HepG2 (cell line): Measurements from ENCODE around the gene PKP3. TPM values are rescaled to one million over a fixed set of nuclear protein-coding genes. Genes with fewer than 3 reads are reported as not detected.

Experiments
- AGO2 ChIP-seq: fragments of 200-400 bp; formaldehyde crosslinking; optimal IDR thresholded peaks from 2 replicates; pipeline ENCODE3; 2017; ENCODE audit warnings: mild to moderate bottlenecking, low read depth, low read length, moderate library complexity
- CREB1 ChIP-seq, 2 experiments: fragments of 450-650 bp in 1 of 2; IDR thresholded peaks; 2 replicates each; pipeline ENCODE4 v1.6.1; 2016 to 2017; ENCODE audit warnings: control low read depth in 1 of 2, mild to moderate bottlenecking in 1 of 2, missing compliant biosample characterization in 1 of 2, missing genetic modification characterization in 1 of 2
- FOXA3 ChIP-seq: IDR thresholded peaks from 2 replicates; pipeline ENCODE4 v1.6.1; 2016; ENCODE audit warnings: missing genetic modification reagents, missing compliant biosample characterization
- MBNL3 ChIP-seq: fragments of 250-450 bp; sonication (Bioruptor Pico); conservative IDR thresholded peaks from 2 replicates; pipeline ENCODE4 v1.8.0; 2022; ENCODE audit warnings: mild to moderate bottlenecking, inconsistent platforms
- MXI1 ChIP-seq: IDR thresholded peaks from 3 replicates; pipeline ENCODE4 v1.6.1; 2012; ENCODE audit warnings: low read depth, low read length, inconsistent platforms, borderline replicate concordance
- REST ChIP-seq, 2 experiments: IDR thresholded peaks; 2 replicates each; pipeline ENCODE4 v1.6.1; 2011 to 2012; ENCODE audit warnings: low read length in 2 of 2, borderline replicate concordance in 1 of 2, low read depth in 1 of 2, mild to moderate bottlenecking in 1 of 2, moderate library complexity in 1 of 2
- SALL1 ChIP-seq: sonication (generic); formaldehyde crosslinking; IDR thresholded peaks from 2 replicates; pipeline ENCODE4 v1.8.0; 2022; ENCODE audit warnings: mild to moderate bottlenecking, missing genetic modification reagents
- SMYD3 ChIP-seq: sonication (generic); formaldehyde crosslinking; IDR thresholded peaks from 2 replicates; pipeline ENCODE4 v1.8.1; 2023; ENCODE audit warnings: mild to moderate bottlenecking, missing genetic modification reagents
- TRIM24 ChIP-seq: sonication (generic); formaldehyde crosslinking; IDR thresholded peaks from 2 replicates; pipeline ENCODE4 v1.8.0; 2022; ENCODE audit warnings: mild to moderate bottlenecking, missing genetic modification reagents
- ZMYM4 ChIP-seq: sonication (generic); formaldehyde crosslinking; IDR thresholded peaks from 2 replicates; pipeline ENCODE4 v1.8.1; 2023; ENCODE audit warnings: mild to moderate bottlenecking, missing genetic modification reagents
- ZNF766 ChIP-seq: sonication (generic); formaldehyde crosslinking; IDR thresholded peaks from 2 replicates; pipeline ENCODE4 v1.5.0; 2020; ENCODE audit warnings: missing genetic modification reagents, borderline replicate concordance
- ZNF816 ChIP-seq: sonication (generic); formaldehyde crosslinking; IDR thresholded peaks from 2 replicates; pipeline ENCODE4 v1.8.0; 2022; ENCODE audit warnings: missing genetic modification reagents, mild to moderate bottlenecking, borderline replicate concordance
- polyA plus RNA-seq, 8 experiments: library from polyadenylated mRNA; depleted of rRNA in 3 of 8; stranded (reverse) in 7 of 8; unstranded in 1 of 8; fragments of >200 nt; fragmentation: Illumina TruSeq in 4 of 8; extraction: Trizol in 4 of 8; gene quantifications; 2 replicates each; pipeline versions ENCODE4 v1.2.1 to v1.2.3, GENCODE V29; 2011 to 2016; ENCODE audit warnings: low read depth in 4 of 8, missing spikeins in 1 of 8, mixed read lengths in 1 of 8; ENCODE audit not compliant: insufficient read depth in 1 of 8
- total RNA-seq, 5 experiments: library from RNA; depleted of rRNA; stranded (reverse); fragments of >200 nt; fragmentation: Illumina TruSeq; extraction: Trizol; gene quantifications; 2 replicates each; pipeline ENCODE4 v1.2.3, GENCODE V29; 2016; ENCODE audit warnings: low read depth in 1 of 5
- TF ChIP-seq, protein P1 (sequence below): sonication (generic); formaldehyde crosslinking; IDR thresholded peaks from 2 replicates; pipeline ENCODE4 v1.5.0; 2020; ENCODE audit warnings: mild to moderate bottlenecking, missing genetic modification reagents

PKP3 gene
- total and polyA plus RNA-seq, 2 of the 13 experiments (the other 11 are each of a cell fraction or from before 2014, with no cell fraction given): 18.0 to 28.7 TPM

DNA sequence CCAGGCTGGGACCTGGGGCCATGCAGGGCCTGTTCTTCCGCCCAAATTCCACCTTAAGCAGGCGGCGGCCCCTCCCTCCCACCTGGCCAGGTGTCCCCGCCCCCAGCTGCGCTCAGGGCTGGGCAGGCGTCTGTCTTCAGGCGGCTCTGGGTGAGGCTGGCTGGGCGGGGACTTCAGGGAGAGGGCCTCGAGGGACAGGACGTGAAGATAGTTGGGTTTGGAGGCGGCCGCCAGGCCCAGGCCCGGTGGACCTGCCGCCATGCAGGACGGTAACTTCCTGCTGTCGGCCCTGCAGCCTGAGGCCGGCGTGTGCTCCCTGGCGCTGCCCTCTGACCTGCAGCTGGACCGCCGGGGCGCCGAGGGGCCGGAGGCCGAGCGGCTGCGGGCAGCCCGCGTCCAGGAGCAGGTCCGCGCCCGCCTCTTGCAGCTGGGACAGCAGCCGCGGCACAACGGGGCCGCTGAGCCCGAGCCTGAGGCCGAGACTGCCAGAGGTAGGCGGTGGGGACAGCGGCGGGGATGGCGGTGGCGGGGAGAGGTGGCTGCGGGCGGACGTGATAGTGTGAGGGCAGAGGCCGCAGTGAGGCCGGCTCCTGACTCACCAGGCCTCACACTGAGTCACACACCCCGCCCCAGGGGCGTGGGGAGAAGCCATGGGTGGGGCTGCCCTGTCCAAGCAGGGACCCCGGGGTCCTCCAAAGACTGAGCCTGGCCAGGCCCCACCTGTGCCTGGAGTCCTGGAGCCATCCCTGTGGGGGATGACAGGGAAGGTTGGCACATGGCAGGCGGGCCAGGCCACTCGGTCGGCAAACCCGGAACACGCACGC lies at the start of gene PKP3 (continued):
- no peak for TF ChIP-seq REST (IDR thresholded peaks at IDR 0.05; ENCODE audit: borderline replicate concordance in 1 of 2, low read depth in 1 of 2, low read length in 2 of 2)
- TF ChIP-seq ZNF766 (CRISPR knock-in tag): no peak
- no peak for TF ChIP-seq ZMYM4 (CRISPR knock-in tag)
- TF ChIP-seq SMYD3 (CRISPR knock-in tag): no peak
- no peak for TF ChIP-seq FOXA3 (CRISPR knock-in tag)
- TF ChIP-seq SALL1 (CRISPR knock-in tag): peak; percentile 47
- TF ChIP-seq TRIM24 (CRISPR knock-in tag): no peak
- TF ChIP-seq MBNL3 (CRISPR knock-in tag): no peak
- TF ChIP-seq ZNF816 (CRISPR knock-in tag): no peak
- TF ChIP-seq AGO2: peak; percentile 44
- TF ChIP-seq MXI1: no peak
- TF ChIP-seq, protein P1, sequence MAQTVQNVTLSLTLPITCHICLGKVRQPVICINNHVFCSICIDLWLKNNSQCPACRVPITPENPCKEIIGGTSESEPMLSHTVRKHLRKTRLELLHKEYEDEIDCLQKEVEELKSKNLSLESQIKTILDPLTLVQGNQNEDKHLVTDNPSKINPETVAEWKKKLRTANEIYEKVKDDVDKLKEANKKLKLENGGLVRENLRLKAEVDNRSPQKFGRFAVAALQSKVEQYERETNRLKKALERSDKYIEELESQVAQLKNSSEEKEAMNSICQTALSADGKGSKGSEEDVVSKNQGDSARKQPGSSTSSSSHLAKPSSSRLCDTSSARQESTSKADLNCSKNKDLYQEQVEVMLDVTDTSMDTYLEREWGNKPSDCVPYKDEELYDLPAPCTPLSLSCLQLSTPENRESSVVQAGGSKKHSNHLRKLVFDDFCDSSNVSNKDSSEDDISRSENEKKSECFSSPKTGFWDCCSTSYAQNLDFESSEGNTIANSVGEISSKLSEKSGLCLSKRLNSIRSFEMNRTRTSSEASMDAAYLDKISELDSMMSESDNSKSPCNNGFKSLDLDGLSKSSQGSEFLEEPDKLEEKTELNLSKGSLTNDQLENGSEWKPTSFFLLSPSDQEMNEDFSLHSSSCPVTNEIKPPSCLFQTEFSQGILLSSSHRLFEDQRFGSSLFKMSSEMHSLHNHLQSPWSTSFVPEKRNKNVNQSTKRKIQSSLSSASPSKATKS (CRISPR knock-in tag): no peak
- no peak for TF ChIP-seq CREB1 (IDR thresholded peaks at IDR 0.05)
- no peak for TF ChIP-seq CREB1 (CRISPR knock-in tag; IDR thresholded peaks at IDR 0.05)
